ENCODE data around the gene PDF.

GRCh38 chr16:69350536-69351133, 20.2 kb upstream of the PDF start:
- no peak for TF ChIP-seq YY1 (IDR thresholded peaks at IDR 0.05; ENCODE audit: insufficient read depth, insufficient read length)
- no peak for TF ChIP-seq ZNF274 (IDR thresholded peaks at IDR 0.05; ENCODE audit: low read depth, low read length)
- TF ChIP-seq SUZ12 (IDR thresholded peaks at IDR 0.05; ENCODE audit: extremely low read depth, insufficient read depth, insufficient read length), result no peak
